Measurements from ENCODE around the gene MEGF8.

- TF ChIP-seq POLR2A (IDR thresholded peaks at IDR 0.05) (no peak), CTCF (IDR thresholded peaks at IDR 0.05) (no peak)
These were observed 86.2 kb downstream of the MEGF8 start for GRCh38 chr19:42411581-42412178.

Measured in esophagus squamous epithelium (tissue), 4 donors.